Umbilical cord (tissue), 2 donors: ENCODE results near the gene MPIG6B. TPM values are rescaled to one million over a fixed set of nuclear protein-coding genes. Genes with fewer than 3 reads are reported as not detected.

Experiments used
- DNase-seq: peaks from one replicate; pipeline ENCODE4 v3.0.0-alpha.2; 2015; ENCODE audit warnings: low spot score
- total RNA-seq: library from RNA; depleted of rRNA; stranded (reverse); fragments of >200 nt; gene quantifications from one replicate; pipeline ENCODE4 v1.2.3, GENCODE V29; 2014; ENCODE audit warnings: low replicate concordance; ENCODE audit not compliant: insufficient read depth

The MPIG6B gene, protein sequence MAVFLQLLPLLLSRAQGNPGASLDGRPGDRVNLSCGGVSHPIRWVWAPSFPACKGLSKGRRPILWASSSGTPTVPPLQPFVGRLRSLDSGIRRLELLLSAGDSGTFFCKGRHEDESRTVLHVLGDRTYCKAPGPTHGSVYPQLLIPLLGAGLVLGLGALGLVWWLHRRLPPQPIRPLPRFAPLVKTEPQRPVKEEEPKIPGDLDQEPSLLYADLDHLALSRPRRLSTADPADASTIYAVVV
- 3.1 TPM for total RNA-seq

- no peak for DNase-seq
Observed at GRCh38 chr6:31723245-31723979, at the start of gene MPIG6B. TSS of gene MPIG6B (plus strand) at chr6:31723373. CDS start at chr6:31723384, 11 bp downstream.

DNA sequence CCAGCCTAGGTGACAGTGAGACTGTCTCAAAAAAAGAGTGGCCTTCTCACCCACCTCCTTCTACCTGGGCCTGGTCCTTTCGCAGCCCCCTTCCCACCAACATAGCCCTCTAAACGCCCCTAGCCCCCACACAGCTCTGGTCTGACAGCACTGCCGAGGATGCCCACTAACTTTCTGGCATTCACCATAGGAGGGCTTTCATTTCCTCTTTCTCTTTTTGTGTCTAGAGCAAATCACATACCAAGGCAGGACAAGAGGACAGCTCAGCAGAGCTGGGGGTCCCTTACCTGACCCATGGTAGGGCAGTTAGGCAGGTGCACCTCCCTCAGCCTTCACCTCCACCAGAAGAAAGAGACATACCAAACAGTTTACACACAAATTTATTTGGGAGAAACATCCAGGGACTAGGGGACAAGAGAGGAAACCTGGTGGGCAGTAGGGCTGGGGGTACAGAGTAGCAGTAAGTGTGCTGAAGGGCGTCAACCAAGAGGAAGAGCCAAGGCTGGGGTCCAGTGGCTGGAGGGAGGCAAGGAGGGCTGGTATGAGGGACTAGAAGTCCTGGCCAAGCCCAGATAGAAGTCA lies 46.8 kb upstream of the MPIG6B start:
- no peak for DNase-seq

- no peak for DNase-seq
Observed at GRCh38 chr6:31676904-31677303, 46.3 kb upstream of the MPIG6B start.

- DNase-seq, result no peak
Observed at GRCh38 chr6:31677955-31678354, 45.2 kb upstream of the MPIG6B start.

- peak; percentile 84 for DNase-seq
Observed at GRCh38 chr6:31680226-31681134, 42.7 kb upstream of the MPIG6B start, which contains the start of gene LY6G5C. TSS of gene LY6G5C (minus strand) at chr6:31681067. CDS start at chr6:31680373, 694 bp downstream.

- peak; percentile 54 for DNase-seq
Observed at GRCh38 chr6:31681135-31681671, 42.0 kb upstream of the MPIG6B start.

DNA sequence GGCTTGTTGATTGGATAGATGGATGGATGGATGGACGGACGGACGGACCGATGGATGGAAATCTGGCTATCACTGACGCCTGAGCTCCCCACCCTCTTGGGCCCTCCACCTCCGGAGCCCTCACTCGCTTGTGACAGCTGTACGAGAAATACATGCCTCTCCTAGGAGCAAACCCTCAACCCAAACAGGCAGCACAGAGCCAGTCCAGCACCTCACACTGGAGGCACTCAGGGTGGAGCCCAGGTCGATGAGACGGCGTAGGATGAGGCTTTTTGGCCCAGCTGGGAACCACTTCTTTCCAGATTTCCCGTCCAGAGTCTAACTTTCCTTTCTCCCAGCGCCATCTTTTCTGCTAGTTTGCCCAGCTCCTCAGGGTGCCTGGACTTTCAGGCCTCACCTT lies 39.6 kb upstream of the MPIG6B start:
- no peak for DNase-seq

DNA sequence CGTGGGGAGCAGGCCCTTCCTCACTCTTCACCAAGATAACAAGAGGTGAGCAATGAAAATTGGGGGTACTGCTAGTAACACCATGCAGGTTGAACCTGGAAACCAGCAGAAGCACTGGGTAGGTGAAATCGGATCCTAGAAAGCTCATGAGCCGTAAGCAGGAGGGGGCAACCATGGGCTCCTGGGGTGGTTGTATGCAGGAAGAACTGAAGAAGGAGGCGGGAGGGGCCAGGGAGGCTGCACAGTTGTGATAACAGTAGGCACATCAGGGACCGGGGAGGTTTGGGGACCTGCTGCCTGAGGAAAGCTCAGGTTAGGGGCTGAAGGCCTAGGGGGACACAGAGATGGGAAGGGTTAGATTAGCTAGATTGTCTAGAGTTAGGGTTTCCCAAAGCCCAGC lies 36.7 kb upstream of the MPIG6B start:
- DNase-seq, result no peak

DNA sequence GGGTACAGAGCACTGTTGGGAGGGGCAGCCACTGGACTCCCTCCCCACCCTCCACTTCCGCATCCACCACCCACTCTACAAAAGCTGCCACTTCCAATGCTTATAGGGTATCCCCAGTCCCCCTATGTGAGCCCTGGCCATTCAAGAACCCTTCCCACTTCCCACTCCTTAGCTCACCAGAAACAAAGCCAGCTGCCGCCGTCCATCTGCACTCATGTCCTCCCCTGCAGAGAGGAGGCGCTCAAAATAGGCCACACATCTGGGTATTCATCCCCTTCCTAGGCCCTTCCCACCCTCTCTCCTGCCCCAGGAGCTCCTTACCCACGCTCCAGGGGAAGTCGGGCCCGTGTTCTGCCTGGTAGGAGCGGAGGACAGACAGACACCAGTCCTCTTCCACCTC lies 35.9 kb upstream of the MPIG6B start:
- no peak for DNase-seq

GRCh38 chr6:31687860-31688693 lies 35.1 kb upstream of the MPIG6B start:
- DNase-seq, result no peak

GRCh38 chr6:31689249-31690110 lies 33.7 kb upstream of the MPIG6B start:
- no peak for DNase-seq

DNA sequence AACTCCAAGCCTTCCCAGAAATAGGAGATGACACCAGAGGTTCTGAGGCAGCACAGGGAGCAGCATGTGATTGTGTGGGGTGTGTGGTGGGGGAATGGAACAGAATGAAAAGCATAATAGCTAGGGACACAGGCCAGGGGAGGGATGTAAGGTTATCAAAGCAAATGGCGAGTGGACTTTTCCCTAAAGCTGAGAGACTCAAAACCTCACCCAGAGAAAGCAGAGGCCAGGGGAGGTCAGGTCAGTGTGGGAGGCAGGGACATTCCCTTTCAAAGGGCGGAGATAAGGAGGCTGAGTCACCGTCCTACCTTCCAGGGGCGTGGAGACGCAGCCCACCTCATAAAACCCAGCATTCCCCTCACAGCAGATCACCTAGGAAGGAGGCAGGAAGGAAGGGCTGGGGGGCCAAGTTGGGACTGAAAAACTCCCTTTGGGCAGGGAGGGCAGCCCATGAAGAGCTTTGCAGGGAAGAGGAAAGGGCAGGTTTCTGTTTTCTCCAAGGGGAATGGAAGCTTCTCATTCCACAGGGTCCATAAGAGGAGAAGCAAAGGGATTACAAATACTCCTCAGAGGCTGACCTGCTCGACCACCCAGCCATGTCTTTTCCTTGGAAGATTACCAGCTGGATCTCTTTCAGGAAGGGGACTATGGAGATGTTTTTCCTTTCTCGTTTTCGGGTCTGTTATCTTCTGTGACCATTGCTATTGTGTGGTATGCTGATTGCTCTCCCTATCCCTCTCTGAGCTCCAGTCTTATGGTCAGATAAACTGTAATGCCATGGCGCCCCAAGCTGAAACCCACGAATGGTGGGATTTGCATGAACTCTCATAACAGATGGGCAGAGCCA lies 32.7 kb upstream of the MPIG6B start:
- DNase-seq, result no peak

DNA sequence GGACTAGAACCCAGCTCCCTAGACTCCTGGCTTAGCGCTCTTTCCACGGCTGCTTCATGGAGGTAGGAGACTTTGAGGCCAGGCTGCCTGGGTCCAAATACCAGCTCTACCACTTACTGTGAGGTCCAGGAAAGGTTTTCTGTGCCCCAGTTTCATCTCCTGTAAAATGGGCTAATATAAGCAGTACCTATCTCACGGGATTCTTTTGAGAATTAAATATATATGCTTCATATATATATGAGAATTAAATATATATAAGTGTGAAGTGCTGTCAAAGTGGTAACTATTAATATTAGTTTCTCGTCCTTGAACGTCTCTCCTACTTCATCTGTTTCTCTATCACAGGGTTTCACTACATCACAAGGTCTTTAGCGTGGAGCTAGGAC lies 32.1 kb upstream of the MPIG6B start:
- no peak for DNase-seq

DNA sequence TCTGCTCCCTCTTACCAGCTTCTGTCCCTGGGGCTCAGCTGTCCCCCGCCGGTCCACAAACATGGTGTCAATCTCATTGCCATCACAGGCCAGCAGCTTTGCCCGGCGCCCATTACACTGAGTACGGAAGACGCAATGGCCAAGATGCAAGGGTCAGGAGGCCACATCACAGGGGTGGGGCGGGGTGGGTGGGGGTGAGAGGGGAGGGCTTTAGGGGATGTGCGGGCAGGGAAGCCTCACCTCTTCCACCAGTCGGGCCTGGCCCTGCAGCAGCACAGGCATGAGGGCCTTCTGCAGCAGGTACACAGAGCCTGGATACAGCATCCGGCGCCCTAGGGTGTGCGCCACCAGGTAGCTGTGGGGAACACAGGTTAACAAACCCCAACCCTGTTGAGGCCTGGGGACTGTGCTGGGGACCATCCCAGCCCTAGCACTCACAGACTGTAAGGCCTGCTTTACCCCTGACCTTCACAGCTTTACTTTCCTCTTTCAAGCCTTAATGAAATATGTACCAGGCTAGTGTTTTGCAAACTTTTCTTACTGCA lies 31.5 kb upstream of the MPIG6B start:
- DNase-seq, result no peak

DNA sequence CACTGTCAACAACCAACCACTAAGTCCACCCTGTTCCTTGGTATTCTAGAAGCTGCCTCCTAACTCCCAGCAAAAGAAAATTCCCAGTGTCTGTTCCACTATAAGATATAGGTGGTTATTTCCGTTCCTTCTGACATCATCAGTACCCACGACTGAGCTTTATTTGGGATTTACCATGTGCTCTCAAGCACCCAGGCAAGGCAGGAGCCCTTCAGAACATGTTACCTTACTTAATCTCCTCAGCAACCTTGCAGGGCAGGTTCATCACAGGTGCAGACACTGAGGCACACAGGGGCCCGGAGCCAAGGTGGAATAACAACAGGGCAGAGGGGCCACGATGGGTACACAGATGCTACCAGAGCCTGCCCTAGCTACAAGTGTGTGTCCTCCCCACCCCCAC lies 30.8 kb upstream of the MPIG6B start:
- DNase-seq, result no peak

- no peak for DNase-seq
Observed at GRCh38 chr6:31692886-31693285, 30.3 kb upstream of the MPIG6B start.

DNA sequence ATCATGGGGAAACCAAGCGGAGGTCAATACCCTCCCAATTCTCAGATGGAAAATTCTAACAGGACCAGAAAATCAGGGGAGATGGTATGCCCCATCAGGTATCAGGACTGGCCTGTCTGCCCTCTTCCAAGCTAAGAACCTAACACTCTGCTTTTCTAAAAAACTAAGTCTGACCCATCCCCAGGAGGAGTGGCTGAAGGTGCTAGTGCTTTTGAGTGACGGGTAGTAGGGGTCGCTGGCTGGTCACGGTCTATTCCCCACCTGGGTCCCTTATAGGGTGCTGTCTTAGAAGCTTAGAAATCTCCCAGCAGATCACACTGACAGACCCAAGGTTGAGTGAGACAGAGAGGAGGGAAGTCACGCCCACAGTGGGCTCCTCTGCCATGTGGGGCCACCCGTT lies 29.6 kb upstream of the MPIG6B start:
- DNase-seq, result no peak

GRCh38 chr6:31697555-31697954 lies 25.6 kb upstream of the MPIG6B start:
- no peak for DNase-seq
